Embryonic facial prominence (tissue), 1 donor: ENCODE data around the gene OR5B2.
"Not testable (repeated sequence)": the region's sequence is repeated elsewhere in the genome, so short reads cannot be mapped to it uniquely, and the experiment has no call there.

Experiments
- DNase-seq: peaks from one replicate; pipeline ENCODE4 v3.0.0-alpha.2; 2016; ENCODE audit errors: extremely low spot score

The OR5B2 gene

DNA sequence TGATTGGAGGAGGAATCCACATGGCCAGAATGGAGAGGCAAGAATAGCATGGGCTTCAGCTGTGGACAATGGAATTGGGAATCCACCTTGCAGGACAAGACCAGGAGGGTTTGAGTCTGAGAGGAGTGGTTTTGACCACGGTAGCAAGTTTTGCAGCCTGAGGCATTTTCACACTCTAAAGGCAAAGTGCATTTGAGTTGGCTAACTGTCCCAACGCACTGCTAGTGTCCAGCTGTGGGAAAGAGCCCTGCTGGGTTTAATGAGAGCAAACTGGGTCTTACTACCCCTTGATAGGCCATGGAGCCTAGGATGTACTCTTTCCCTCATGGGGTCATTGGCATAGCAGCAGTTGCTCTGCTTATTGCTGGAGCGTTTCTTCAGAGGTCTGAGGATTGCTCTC lies at the start of gene OR5B2:
Gene OR5B2 (minus strand): TSS at position 101 of the 400 bp plus-strand sequence. CDS start 4,860 bp downstream, outside the sequence.
- no peak for DNase-seq

DNA sequence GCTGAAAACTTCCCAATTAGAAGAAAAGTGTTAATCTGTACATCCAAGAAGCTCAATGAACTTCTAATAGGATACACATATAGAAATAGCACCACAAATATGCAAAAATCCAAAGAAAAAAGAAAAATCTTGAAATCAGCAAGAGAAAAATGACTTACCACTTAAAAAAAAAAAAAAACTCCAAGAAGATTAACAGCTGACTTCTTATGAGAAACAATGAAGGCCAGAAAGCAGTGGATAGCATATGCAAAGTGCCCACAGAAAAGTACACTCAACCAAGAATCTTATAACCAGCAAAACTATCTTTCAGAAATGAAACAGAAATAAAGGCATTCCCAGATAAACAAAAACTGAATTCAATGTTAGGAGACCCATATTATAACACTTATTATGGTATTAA lies 44.0 kb upstream of the OR5B2 start:
- no peak for DNase-seq

DNA sequence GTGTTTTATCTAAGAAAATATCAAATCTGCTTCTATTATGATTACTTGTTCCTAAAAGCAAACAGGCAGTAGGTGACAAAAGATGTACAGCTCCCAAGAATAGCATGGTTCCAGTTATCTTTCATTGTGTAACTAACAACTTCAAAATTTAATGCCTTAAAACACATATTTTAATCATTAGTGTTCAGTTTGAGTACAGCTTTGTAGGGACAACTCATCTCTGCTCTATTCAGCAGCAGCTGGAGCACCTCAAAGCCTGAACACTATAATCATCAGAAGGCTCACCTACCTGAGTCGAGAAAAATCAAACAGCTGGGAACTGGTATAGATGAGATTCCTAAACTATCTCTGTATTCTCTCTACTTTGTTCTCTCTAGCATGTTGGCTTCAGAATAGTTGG lies 38.4 kb upstream of the OR5B2 start:
- no peak for DNase-seq

DNA sequence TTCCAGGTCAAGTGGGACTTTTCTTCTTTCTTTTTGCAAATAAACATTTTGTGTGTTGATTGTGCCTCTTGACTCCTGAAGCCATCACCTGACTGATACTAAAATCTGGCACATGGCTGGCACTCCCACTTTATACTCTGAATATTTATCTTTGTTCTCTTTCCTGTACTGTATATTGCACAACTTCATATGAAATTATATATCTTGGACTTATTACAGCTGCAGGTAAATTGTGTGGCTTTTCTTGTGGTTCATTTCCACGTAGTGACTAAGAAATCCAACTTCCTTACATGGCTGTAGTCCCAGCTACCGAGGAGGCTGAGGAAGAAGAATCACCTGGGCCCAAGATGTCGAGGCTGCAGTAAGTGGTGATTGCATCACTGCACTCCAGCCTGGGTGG lies 37.8 kb upstream of the OR5B2 start:
- DNase-seq = no peak

DNA sequence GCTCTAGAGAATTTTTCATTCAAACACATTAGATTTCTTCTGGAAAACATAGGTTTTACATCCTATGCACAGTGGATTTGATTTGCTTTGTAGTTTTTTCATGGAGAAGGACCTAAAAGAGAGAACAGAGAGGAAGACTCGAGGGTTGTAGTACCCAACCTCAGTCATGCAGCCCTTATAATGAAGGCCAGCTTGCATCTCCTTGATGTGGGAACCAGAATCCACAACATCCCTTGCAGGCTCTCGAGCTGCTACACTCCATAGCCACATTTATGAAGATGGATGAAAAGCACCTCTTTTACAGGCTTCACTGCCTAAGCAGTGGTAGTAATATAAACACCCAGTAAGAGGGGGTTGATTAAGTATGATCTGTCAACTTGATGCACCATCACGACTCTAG lies 23.7 kb upstream of the OR5B2 start:
- no peak for DNase-seq

DNA sequence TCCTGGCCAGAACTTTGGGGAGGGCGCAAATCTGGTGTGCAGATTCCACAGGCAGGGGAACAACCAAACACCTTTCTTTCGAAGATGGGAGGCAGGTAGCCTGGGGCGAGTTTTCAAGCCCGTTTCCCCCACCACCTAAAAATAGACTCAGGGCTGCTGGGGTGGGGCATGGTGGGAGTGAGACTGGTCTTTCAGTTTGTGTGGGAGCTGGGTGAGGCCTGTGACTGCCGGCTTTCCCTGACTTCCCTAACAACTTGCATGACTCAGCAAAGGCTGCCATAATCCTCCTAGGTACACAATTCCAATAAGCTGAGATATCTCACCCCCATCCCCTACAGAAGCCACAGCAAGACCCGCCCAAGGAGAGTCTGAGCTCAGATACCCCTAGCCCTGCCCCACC lies 18.4 kb upstream of the OR5B2 start:
- no peak for DNase-seq

DNA sequence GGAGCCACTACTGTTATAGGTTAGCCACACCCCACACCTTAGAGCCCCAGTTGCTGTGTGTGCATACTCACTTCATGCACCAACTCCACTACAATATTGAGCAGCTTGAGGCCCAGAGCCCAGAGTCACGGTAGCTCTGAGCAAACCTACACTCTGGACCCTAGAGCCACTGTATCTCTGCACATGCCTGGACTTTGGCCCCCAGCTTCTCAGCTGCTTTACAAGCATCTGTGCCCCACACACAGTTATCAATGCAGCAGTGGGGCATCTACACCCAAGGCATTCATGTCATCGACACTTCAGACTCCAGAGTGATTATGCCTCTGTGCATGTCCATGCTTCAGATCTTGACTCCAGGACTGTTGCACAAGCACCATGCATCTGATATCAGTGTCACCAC lies 16.4 kb upstream of the OR5B2 start:
- DNase-seq = no peak

DNA sequence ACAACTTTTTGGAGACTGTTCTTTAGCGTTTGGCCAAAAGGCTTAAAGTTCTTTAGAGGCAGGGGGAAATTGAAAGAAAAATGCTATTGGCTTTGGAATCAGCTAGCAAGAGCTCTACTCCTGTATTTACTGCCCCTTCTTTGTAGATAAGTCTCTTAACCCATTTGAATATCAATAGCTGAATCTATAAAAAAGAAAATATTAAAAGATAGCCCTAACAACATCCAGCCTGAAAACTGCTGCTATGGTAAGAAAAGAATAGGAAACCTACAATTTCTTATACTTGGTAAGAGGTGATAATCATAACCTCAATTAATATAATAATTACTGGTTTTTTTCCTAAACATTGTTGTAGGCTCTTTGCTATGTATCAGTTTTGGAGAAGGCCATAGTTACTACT lies 14.2 kb upstream of the OR5B2 start, which contains the start of gene OR5B12:
Gene OR5B12 (minus strand): TSS at position 101 of the 400 bp plus-strand sequence. CDS start 2,085 bp downstream, outside the sequence.
- no peak for DNase-seq

DNA sequence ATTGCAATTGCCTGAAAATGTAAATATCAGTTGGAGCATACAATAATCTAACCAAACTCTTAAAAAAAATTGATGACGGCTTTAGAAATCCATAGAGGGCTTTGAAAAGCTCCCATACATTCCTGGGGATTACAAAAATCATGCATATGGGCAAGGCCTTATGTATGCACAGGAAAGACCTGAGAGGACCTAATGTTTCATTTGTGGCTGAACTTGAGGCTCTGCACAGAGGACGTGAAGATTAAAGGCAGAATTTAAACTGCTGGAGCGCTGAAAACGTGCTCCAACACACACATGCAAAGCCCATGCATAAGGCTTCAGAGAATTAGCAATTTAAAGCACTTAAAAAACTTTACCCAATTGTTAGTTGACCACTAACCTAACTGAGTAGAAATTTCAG lies 10.6 kb upstream of the OR5B2 start:
- no peak for DNase-seq

DNA sequence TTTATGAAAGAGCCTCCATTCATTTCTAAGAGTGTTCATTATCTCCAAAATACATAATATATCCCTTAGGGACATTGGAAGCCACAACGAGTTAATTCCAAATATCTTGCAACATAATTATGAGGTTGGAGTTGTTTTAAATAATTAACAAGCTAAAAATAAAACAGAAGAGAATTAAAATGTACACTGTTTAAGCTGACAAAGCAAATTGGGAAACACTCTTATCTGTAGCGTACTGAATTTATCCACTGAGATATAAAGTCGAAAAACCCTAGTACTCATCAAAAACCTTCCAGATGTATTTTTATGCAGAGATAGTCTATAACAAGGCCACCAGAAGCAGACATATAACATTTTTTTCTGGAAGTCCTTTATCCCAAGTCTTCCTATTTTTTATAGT lies 6.3 kb upstream of the OR5B2 start:
- no peak for DNase-seq

DNA sequence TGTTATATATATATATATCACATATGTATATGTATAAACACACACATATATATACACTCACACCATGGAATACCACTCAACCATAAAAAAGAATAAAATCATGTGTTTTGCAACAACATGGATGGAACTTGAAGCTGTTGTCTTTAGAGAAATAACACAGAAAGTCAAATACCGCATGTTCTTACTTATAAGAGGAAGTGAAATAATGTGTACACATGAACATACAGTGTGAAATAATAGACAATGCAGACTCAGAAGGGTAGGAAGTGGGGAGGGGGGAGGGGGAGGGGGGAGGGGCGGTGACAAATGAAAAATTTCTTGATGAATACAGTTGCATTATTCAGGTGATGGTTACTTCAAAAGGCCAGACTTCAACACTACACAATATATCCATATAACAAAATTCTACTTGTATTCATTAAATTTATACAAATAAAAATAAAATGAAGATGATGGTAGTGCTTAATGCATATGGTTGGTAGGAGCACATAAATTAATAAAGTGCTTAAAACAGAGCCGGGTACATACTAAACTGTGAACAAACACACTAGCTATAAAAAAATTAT lies 5.8 kb upstream of the OR5B2 start:
- no peak for DNase-seq

DNA sequence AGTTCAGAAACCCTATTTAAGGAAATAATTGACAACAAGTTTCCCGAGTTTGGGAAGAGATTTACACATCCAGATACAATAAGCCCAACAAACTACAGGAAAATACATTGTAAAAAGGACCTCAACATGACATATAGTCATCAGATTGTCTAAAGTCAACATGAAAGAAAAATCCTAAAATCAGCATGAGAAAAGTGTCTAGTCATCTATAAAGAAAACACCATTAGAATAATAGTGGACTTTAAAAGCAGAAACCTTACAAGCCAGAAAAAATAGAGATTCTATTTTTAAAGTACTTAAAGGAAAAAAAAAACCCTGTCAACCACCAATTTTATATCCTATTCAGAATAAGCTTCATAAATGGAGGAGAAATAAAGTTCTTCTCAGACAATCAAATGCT lies 1.4 kb upstream of the OR5B2 start:
- DNase-seq = no peak

DNA sequence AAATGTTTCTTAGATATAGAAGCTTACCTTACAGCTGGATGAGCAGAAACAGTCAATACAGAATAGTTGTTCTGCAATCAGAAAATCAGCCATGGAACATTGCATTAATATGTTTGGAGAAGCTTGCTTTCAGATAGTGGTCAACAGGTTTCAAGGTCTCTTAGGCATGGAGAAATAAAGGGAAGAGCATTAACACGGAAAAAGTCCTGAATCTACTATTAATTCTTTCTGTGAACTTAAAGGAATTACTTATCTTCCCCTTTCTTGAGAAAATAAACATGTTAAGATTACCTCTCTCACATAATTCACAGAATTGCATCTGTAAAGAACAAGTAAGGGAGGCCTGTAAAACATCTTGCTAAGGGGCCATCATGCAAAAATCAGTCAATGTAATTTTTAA lies 21.1 kb downstream of the OR5B2 start, which contains the start of gene OR5B3:
Gene OR5B3 (minus strand): TSS at position 101 of the 400 bp plus-strand sequence. CDS start 3,465 bp downstream, outside the sequence.
- no peak for DNase-seq

DNA sequence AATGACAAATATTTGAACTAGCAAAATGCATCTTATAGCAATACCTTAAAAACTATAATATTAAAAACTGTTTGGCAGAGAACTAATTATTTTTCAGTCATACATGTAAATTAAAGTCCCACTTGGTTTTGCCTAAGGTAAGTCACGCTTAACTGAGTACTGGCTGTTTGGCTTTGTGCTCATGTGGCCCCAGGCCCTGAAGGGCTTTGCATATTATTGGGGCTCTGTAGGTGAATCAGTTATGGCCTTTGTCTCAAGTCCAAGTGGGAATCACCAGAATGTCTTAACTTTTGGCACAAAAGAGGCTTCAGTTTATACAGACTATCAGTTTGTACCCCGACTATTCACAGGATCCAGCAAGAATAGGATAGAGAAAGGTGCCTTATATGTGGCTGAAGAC lies 28.3 kb downstream of the OR5B2 start:
- DNase-seq = not testable (repeated sequence)

DNA sequence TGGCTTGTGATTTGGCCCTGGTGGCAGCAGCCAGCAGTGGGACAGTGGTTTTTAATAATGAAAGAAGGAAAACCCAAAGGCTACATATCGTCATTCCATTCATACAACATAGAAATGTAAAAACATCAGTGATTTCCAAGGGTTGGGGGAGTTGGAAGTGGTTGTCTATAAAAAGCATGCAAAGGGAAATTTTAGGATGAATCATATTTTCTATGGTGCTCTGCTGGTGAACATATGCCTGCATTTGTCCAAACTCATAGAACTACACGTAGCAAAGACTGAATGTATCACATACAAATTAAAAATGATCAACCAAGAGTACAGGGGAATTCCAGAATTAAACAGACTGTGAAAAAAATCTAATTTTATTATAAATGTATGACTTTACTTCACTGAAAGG lies 32.3 kb downstream of the OR5B2 start:
- no peak for DNase-seq

DNA sequence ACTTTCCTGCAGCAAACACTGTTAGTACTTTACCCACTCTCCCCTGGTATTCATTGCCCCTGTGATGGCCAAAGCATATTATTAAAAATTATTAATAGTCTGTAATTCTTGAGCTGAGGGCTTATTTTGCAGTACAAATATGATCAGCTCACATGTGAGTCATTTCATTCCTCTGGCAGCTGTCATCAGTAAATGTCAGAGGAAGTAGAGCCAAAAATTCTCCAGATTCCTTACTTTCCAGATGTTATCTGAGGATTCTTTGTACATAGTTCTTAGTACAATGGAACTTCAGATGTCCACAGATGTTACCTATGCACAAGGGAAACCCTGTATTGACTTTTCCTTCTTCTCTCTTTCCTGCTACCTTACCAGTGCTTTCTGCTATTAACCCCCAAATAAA lies 33.7 kb downstream of the OR5B2 start:
- DNase-seq = no peak

DNA sequence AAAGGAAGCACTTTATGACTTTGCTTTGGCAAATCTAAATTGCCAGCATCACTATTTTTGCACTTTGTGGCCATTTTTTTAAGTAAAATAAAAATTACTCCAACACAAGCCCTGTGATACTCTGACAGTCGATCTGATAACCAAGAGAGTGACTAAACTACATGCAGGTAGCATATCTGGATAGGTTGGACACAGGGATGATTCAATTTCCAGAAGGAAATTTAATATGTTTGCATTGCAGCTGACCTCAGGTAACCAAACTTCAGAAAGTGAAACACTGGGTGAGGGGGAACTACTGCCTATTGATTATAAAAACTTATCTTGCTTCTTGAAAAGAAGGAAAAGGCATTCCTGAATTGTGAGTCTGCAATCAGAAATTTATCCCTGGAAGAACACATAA lies 35.2 kb downstream of the OR5B2 start:
- DNase-seq = no peak

DNA sequence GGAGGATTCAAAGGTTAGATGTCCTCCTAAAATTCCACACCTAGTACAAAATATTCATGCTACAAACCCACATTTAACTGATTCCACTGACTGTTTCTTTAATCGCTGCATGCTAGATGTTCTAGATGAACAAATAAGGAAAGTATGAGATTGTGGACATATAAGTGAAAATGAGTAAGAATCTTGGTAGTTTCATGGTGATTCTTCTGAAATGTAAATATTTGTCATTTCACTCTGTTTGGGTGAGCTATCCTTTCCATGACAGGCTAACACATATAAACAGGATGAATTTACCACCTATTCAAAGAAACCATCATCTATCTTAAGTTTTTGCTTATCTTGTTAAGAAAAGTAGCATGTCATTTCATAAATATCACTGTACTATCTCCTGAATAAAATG lies 36.0 kb downstream of the OR5B2 start:
- no peak for DNase-seq

DNA sequence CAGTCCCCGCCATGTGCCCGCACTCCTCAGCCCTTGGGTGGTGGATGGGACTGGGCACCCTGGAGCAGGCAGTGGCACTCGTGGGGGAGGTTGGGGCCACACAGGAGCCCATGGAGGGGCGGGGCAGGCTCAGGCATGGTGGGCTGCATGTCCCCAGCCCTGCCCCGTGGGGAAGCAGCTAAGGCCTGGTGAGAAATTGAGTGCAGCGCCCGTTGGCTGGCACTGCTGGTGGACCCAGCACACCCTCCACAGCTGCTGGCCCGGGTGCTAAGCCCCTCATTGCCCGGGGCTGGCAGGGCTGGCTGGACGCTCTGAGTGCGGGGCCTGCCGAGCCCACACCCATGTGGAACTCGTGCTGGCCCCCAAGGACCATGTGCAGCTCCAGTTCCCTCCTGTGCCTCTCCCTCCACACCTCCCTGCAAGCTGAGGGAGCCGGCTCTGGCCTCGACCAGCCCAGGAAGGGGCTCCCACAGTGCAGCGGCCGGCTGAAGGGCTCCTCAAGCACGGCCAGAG lies 37.3 kb downstream of the OR5B2 start:
- no peak for DNase-seq
